Limb (tissue), 2 donors: ENCODE data around the gene EFTUD2.

Experiments used
- DNase-seq, 2 donors: peaks; one replicate each; pipeline ENCODE4 v3.0.0-alpha.2; 2016; ENCODE audit errors: extremely low spot score in 2 of 2

The EFTUD2 gene

DNA sequence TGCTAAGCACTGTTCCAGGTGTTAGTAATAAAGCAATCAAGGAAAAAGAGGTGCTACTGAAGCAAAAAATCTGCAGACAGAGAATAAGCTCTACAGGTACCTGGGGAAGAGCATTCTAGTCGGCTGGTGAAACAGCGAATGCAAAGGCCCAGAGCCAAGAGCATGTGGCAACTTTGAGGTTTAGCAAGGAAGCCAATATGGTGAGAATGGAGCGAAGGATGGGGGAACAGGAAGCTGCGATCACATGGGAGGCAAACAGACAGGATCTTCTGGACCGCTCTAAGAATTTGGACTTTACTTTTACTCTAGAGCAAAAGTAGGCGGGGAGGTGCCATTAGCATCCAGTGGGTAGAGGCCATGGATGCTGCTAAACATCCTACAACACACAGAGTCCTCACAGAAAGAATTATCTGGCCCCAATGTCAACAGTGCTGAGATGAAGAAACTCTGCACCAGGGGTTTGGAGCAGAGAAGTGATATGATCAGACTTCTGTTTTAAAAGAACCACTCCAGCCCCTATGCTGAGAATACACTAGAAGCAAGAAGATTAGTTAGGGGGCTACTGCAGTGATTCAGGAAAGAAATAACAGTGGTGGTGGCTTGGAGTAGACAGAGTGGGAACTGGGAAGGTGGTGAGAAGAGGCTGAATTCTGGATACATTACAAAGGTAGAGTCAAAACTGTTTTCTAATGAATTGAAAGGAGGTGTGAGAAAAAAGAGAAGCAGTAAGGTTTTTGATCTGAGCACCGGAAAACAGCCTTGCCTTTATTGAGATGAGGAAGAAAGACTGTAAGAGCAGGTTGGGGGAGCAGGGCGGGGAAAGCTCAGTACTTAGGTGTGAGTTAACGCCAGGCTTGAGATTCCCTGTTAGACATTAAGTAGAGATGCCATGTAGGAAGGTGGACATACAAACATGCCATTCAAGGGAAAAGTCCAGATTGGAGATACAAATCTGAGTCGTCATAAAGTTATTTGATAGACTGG is 11.0 kb downstream of the EFTUD2 start:
- DNase-seq: no peak

- DNase-seq: no peak
Observed at GRCh38 chr17:44887016-44887415, 12.2 kb downstream of the EFTUD2 start.

GRCh38 chr17:44884941-44885340 is 14.3 kb downstream of the EFTUD2 start:
- DNase-seq: no peak

DNA sequence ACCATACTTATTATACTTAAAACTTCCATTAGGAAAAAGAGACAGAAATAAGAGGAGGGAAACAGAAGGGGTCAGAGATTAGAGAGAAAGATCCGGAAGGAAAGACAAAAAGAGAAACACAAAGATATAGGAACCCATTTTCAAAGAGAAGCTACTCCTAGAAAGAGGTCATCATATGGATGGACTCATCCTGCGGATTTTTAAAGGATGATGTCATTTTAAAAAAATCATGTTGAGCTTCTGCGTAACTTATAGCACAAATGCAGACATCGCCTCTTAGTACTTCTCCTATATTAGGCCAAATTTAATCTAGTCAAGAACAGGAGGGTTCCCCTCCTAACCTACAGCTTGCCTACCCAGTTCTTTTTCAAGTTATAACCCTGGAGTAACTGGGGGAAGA is 18.1 kb downstream of the EFTUD2 start:
- no peak for DNase-seq

DNA sequence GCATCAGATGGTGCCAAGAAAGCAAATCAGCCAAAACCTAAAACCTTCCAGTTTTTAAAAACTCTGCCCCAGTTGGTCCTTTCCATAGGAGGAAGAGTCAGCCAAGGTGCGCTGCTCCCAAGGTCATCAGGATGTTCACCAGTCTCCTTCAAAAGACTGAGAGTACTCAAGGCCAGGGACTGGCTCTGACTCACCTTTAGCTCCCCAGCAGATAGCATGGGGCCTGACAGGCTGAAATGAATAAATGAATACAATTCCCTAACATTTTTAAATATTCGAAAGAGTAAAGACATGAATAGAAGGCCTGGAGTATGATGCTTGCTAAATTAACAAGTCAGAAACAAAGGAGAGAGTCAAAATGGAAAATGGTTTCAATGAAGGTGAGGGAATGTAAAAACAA is 19.2 kb downstream of the EFTUD2 start:
- no peak for DNase-seq

GRCh38 chr17:44879376-44879775 is 19.9 kb downstream of the EFTUD2 start:
- DNase-seq: no peak

DNA sequence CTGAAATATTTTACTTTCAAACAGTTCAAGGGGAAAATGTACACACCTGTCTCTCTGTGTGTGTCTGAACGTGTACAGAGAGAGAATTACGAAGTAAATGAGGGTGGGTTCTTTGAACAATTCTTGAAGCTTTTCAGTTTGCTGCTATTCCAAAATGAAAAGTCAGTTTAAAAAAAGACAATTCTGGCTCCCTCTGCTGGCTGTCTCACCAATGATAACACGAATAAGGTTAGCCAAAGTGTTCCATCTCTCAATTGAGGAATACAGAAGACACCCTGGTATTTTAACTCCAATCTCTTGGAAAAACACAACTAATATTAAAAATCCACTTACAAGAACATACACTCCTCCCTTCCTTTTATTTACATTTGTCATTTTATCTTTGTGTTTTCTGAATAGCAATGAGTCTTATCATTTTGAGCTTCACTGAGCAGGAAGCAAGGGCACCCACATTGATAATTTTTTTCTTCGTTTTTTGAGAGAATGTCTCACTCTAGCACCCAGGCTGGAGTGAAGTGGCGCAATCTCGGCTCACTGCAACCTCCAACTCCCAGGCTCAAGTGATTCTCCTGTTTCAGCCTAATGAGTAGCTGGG is 20.5 kb downstream of the EFTUD2 start:
- peak; percentile 43 to 44 for DNase-seq

GRCh38 chr17:44877121-44877520 is 22.1 kb downstream of the EFTUD2 start:
- DNase-seq: no peak

- DNase-seq: no peak
Observed at GRCh38 chr17:44875761-44876160, 23.5 kb downstream of the EFTUD2 start.

- no peak for DNase-seq
Observed at GRCh38 chr17:44872131-44872768, 27.0 kb downstream of the EFTUD2 start.

DNA sequence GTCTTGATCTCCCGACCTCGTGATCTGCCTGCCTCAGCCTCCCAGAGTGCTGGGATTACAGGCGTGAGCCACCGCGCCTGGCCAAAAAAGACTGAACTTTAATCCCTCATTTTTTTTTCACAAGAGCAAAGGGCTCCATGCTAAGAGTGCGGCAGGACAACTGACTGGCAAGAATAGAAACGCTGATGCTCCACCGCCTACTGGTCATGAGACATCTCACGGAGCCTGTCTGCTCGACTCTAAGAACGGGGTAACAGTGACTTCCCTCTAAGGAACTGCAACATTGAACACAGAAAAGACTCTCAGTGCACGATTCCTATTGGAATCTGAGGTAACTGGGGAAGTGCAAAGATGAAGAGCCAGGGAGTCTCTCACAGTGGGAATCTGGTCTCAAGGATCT is 27.7 kb downstream of the EFTUD2 start:
- no peak for DNase-seq

- DNase-seq: no peak
Observed at GRCh38 chr17:44867841-44868240, 31.4 kb downstream of the EFTUD2 start.

DNA sequence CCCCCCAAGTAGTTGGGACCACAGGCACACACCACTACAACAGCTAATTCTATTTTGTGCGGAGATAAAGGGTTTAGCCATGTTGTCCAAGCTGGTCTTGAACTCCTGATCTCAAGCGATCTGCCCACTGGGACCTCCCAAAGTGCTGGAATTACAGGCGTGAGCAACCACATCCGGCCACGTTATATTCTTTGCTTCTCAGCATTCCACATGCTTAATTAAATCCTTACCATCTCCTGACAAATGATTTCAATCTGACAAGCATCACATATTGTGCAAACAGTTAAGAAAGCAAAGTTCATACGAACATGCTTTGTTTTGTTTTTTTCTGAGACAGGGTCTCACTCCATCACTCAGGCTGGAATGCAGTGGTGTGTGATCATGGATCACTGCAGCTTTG is 33.3 kb downstream of the EFTUD2 start:
- DNase-seq: no peak

DNA sequence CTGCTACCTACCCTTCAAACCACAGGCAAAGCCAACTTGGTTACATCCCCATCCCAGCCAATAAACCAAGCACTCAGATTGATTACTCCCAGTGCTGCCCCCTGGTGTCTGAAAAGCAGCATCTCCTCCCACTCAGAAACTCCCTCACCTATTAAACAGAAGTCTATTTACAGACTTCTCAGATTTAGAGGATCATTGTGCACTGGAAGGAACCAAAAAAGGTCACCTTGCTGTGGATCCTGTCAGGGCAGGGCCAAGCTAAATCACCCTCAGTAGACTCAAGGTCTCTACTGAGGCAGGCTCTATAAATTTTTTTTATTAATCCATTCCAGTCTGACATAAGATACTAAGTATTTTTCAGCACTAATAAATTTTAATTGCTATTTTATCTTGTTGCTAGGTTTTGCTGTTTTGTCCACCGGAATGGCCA is 34.0 kb downstream of the EFTUD2 start:
- DNase-seq: peak; percentile 75 to 76

DNA sequence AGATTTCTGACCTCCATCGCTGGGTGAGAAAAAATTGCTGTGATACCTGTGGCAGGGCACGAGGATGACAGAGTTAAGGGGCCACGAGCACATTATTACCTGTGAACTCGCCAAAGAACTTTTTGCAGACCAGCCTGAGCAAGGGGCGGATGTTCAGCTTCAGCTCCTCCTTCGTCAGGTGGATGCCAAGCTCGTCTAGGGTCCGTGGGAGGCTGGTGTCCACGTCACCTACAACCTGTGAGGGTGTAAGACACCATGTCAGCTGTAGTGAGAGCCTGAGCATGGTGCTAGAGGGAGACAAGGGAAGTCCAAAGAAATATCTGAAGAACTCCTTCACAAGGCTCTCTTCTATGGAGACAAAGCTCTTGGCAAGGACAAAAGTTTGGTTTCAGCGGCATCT is 34.4 kb downstream of the EFTUD2 start:
- no peak for DNase-seq

GRCh38 chr17:44863061-44863918 is 36.0 kb downstream of the EFTUD2 start:
- no peak for DNase-seq

DNA sequence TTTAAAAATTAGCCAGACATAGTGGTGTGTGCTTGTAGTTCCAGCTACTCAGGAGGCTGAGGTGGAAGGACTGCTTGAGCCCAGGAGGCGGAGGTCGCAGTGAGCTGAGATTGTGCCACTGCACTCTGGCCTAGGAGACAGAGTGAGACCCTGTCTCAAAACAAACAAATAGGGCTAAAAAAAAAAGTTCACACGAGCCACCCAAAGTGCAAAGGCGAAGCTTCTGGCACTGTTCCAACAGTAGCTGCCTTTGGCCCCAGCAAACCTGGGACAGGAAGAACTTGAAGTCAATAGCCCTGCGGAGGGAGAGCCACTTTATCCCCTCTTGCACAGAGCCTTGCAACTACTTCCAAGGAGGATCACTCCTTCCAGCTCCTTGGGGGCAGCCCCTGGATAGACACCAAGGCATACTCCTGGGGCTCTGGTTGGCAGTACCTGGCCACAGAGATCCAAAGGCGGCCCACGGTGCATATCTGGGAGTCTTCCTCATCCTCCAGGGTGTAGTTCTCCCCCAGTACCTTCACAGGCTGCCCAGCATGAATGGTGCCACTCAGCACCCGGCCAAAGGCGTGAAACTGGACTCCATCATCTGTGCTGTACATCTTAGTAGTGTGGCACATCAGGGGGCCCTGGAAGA is 36.8 kb downstream of the EFTUD2 start:
- DNase-seq: no peak

DNA sequence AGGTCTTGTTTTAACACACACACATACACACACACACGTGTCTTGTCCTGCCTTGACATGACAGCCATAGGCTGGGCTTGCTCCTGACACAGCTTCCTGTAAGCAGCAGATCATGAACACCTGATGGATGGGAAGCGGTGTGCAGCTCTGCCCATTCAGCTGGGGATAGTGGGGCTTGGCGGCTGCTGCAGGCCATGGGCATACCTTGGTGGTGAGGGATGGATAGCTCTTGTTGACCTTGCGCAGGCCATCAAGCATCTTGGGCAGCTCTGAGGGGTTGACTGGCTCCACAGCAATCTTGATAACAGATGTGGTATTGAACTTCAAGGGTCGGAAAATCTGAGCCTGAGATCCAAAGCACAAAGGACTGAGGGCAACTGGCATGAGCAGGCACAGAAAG is 39.5 kb downstream of the EFTUD2 start:
- no peak for DNase-seq

DNA sequence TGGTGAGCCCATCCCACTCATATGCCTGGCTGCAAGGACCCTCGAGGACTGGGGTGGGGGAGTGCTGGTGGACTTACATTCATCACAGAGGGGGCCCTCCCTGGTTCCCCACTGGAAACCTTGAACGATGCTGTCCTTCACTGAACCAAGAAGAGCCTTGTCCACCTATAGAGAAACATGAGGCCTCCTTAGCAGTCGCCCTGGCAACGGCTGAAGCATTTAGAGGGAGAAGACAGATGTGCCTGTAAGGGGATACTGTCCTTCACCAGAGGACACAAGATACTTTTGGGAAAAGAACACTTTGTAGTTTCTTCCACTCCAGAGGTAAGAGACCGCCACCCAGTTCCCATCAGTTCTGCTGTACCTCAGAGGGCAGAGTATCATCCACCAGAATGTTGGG is 45.1 kb downstream of the EFTUD2 start:
- no peak for DNase-seq

DNA sequence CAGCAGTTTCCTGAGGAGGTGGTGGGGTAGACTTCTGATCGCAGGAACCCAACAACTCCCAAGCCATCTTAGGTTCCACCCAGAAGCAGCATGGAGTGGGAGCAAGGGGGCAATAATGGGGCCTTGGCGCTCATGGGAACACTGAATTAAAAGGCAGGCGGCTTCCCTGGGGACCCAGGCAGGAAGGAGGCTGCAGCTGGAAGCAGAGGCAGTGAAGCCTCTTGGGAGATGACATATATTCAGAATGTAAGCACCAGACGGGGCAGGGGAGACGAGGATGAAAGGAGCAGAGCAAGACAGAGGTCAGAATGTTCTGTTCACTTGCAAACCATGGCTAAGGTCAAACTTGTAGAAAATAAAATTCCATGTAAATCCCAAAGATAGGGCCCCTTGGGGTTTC is 48.6 kb downstream of the EFTUD2 start:
- DNase-seq: no peak

DNA sequence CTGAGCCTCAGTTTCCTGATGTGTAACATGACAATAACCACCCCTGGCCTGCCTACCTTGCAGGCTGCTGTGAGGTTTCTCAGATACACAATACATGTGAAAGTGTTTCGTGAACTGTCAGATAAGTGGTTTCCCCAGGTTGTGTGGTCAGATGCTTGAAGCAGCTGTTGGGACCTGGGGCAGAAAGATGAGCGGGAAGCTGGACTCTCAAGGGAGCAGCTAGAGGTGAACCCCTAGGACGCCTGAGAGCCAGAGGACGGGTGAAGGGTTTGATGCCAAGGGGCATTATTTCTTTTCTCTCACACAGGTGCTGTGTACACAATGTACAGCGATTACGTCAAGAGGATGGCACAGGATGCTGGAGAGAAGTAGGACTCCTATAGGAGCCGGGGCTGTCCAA is 49.2 kb downstream of the EFTUD2 start:
- DNase-seq: no peak
